ENCODE results near the gene RALGDS. TPM values are rescaled to one million over a fixed set of nuclear protein-coding genes. Genes with fewer than 3 reads are reported as not detected.

The RALGDS gene
- total and polyA plus RNA-seq, 9 of the 15 experiments (the other 6 are each of a cell fraction or from before 2014, with no cell fraction given): 0.75 to 43.3 (median 27.1) TPM

DNA sequence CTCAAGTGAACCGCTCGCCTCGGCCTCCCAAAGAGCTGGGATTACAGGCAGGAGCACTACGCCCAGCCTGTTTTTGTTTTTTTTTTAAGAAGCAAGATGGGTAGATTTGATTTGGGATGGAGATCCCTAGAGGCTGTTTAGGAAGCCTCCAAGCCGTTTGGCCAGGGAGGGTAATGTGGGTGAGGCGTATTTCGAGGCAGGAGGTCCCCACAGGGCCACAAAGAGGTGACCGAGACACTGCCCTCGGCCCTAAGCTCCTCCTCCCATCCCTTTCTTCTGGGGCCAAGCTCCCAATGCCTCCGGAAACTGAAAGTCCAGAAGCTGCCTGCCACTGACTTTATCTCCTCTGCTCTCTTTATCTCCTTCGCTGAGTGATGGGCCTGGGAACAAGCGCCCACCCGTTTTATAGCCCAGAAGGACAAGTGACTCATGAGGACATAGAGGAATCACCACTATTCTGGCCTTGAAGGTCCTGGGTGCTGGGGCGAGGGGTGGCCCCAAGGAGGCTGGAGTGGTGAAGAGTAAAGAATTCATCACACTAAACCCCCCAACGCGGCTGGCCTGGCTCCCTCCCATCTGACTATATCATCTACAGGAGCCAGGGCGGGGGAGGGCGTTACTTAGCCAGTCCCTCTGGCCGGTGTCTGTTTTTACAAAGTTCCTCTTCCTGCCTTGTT is 2.0 kb upstream of the RALGDS start (continued):
- TF ChIP-seq SIX5 (IDR thresholded peaks at IDR 0.05; ENCODE audit: borderline replicate concordance in 1 of 2, insufficient read depth in 1 of 2, low read depth in 1 of 2, low read length in 2 of 2) (no peak), HDGF (IDR thresholded peaks at IDR 0.05) (0 out of 2 replicates have a peak, but pooled peaks have one; percentile 8), ZNF717 (CRISPR knock-in tag; IDR thresholded peaks at IDR 0.05) (no peak), NFE2L1 (tag; IDR thresholded peaks at IDR 0.05; ENCODE audit: borderline replicate concordance, low read depth) (no peak), RBM17 (IDR thresholded peaks at IDR 0.05; ENCODE audit: borderline replicate concordance, low read depth, low read length) (no peak), CREM (IDR thresholded peaks at IDR 0.05; ENCODE audit: low read depth) (peak; percentile 48; the same call in 1 of the 2 replicates), OTX1 (CRISPR knock-in tag; IDR thresholded peaks at IDR 0.05) (no peak)
- TF ChIP-seq, protein P1, sequence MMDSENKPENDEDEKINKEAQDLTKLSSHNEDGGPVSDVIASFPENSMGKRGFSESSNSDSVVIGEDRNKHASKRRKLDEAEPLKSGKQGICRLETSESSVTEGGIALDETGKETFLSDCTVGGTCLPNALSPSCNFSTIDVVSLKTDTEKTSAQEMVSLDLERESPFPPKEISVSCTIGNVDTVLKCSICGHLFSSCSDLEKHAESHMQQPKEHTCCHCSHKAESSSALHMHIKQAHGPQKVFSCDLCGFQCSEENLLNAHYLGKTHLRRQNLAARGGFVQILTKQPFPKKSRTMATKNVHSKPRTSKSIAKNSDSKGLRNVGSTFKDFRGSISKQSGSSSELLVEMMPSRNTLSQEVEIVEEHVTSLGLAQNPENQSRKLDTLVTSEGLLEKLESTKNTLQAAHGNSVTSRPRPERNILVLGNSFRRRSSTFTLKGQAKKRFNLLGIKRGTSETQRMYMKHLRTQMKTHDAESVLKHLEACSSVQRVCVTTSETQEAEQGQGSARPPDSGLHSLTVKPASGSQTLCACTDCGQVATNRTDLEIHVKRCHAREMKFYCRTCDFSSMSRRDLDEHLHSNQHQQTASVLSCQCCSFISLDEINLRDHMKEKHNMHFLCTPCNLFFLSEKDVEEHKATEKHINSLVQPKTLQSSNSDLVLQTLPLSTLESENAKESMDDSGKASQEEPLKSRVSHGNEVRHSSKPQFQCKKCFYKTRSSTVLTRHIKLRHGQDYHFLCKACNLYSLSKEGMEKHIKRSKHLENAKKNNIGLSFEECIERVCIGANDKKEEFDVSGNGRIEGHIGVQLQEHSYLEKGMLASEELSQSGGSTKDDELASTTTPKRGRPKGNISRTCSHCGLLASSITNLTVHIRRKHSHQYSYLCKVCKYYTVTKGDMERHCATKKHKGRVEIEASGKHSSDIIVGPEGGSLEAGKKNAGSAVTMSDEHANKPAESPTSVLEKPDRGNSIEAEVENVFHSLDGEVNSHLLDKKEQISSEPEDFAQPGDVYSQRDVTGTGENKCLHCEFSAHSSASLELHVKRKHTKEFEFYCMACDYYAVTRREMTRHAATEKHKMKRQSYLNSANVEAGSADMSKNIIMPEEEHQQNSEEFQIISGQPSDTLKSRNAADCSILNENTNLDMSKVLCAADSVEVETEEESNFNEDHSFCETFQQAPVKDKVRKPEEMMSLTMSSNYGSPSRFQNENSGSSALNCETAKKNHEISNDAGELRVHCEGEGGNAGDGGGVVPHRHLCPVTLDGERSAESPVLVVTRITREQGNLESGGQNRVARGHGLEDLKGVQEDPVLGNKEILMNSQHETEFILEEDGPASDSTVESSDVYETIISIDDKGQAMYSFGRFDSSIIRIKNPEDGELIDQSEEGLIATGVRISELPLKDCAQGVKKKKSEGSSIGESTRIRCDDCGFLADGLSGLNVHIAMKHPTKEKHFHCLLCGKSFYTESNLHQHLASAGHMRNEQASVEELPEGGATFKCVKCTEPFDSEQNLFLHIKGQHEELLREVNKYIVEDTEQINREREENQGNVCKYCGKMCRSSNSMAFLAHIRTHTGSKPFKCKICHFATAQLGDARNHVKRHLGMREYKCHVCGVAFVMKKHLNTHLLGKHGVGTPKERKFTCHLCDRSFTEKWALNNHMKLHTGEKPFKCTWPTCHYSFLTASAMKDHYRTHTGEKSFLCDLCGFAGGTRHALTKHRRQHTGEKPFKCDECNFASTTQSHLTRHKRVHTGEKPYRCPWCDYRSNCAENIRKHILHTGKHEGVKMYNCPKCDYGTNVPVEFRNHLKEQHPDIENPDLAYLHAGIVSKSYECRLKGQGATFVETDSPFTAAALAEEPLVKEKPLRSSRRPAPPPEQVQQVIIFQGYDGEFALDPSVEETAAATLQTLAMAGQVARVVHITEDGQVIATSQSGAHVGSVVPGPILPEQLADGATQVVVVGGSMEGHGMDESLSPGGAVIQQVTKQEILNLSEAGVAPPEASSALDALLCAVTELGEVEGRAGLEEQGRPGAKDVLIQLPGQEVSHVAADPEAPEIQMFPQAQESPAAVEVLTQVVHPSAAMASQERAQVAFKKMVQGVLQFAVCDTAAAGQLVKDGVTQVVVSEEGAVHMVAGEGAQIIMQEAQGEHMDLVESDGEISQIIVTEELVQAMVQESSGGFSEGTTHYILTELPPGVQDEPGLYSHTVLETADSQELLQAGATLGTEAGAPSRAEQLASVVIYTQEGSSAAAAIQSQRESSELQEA (IDR thresholded peaks at IDR 0.05; ENCODE audit: low read depth): no peak
- TF ChIP-seq, protein P2, sequence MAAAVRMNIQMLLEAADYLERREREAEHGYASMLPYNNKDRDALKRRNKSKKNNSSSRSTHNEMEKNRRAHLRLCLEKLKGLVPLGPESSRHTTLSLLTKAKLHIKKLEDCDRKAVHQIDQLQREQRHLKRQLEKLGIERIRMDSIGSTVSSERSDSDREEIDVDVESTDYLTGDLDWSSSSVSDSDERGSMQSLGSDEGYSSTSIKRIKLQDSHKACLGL (CRISPR knock-in tag; IDR thresholded peaks at IDR 0.05; ENCODE audit: borderline replicate concordance, poor library complexity, severe bottlenecking): no peak
- TF ChIP-seq, protein P3, sequence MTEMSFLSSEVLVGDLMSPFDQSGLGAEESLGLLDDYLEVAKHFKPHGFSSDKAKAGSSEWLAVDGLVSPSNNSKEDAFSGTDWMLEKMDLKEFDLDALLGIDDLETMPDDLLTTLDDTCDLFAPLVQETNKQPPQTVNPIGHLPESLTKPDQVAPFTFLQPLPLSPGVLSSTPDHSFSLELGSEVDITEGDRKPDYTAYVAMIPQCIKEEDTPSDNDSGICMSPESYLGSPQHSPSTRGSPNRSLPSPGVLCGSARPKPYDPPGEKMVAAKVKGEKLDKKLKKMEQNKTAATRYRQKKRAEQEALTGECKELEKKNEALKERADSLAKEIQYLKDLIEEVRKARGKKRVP (CRISPR knock-in tag; IDR thresholded peaks at IDR 0.05): no peak
- TF ChIP-seq, protein P4, sequence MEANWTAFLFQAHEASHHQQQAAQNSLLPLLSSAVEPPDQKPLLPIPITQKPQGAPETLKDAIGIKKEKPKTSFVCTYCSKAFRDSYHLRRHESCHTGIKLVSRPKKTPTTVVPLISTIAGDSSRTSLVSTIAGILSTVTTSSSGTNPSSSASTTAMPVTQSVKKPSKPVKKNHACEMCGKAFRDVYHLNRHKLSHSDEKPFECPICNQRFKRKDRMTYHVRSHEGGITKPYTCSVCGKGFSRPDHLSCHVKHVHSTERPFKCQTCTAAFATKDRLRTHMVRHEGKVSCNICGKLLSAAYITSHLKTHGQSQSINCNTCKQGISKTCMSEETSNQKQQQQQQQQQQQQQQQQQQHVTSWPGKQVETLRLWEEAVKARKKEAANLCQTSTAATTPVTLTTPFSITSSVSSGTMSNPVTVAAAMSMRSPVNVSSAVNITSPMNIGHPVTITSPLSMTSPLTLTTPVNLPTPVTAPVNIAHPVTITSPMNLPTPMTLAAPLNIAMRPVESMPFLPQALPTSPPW (CRISPR knock-in tag; IDR thresholded peaks at IDR 0.05): peak; percentile 75
